Measurements from ENCODE around the gene PPFIA1. TPM values are rescaled to one million over a fixed set of nuclear protein-coding genes. Genes with fewer than 3 reads are reported as not detected.

The PPFIA1 gene
- total and polyA plus RNA-seq, 2 experiments from 2014 or later: 36.0 to 39.6 TPM

- TF ChIP-seq EZH2phosphoT487 (IDR thresholded peaks at IDR 0.05; ENCODE audit: low read depth, severe bottlenecking, unreplicated experiment) (no peak), EZH2 (IDR thresholded peaks at IDR 0.05; ENCODE audit: borderline replicate concordance) (no peak), CTCF (IDR thresholded peaks at IDR 0.05; ENCODE audit: poor library complexity) (no peak)
- Histone ChIP-seq H3K4me3 (no peak overlapping the region), H3K79me2 (peaks cover 86% of the 10 kb centered on the region), H3K4me1 (ENCODE audit: insufficient read depth) (peaks cover 14% of the 10 kb centered on the region), H2AFZ (no peak overlapping the region), H3K9me2 (replicated peaks; ENCODE audit: insufficient read depth) (no peaks in the 10 kb centered on the region), H3K36me3 (replicated peaks; ENCODE audit: insufficient read depth, low read depth) (no peaks in the 10 kb centered on the region), H4K20me1 (ENCODE audit: insufficient read depth, poor library complexity, severe bottlenecking) (peaks cover 64% of the 10 kb centered on the region), H3K9me3 (ENCODE audit: low read depth) (no peaks in the 10 kb centered on the region), H3K4me2 (no peak overlapping the region), H3K27ac (peak overlapping the region; percentile 28), H3K27me3 (no peaks in the 10 kb centered on the region)
- WGBS (ENCODE audit: low lambda C conversion rate, missing lambda C conversion rate): 91% methylated on average over 1 of the region's 1 CpG
- no peak for DNase-seq (ENCODE audit: low spot score)
Measured at GRCh38 chr11:70402685-70403084, 132.2 kb downstream of the PPFIA1 start.

- peaks cover 3% of the 10 kb centered on the region for H3K36me3 ChIP-seq (replicated peaks; ENCODE audit: insufficient read depth, low read depth)
- H3K27ac ChIP-seq: no peak overlapping the region
- TF ChIP-seq EZH2phosphoT487 (IDR thresholded peaks at IDR 0.05; ENCODE audit: low read depth, severe bottlenecking, unreplicated experiment) (no peak), CTCF (IDR thresholded peaks at IDR 0.05; ENCODE audit: poor library complexity) (no peak), EZH2 (IDR thresholded peaks at IDR 0.05; ENCODE audit: borderline replicate concordance) (no peak)
- H3K9me2 ChIP-seq (replicated peaks; ENCODE audit: insufficient read depth): no peaks in the 10 kb centered on the region
- H3K4me1 ChIP-seq (ENCODE audit: insufficient read depth): peaks cover 14% of the 10 kb centered on the region
- H3K9me3 ChIP-seq (ENCODE audit: low read depth): no peaks in the 10 kb centered on the region
- peaks cover 78% of the 10 kb centered on the region for H3K79me2 ChIP-seq
- H3K27me3 ChIP-seq: no peaks in the 10 kb centered on the region
- 89% methylated on average over 11 of the region's 11 CpGs for WGBS (ENCODE audit: low lambda C conversion rate, missing lambda C conversion rate)
- DNase-seq (ENCODE audit: low spot score): no peak
- no peak overlapping the region for H3K4me3 ChIP-seq
- no peak overlapping the region for H2AFZ ChIP-seq
- H3K4me2 ChIP-seq: no peak overlapping the region
- H4K20me1 ChIP-seq (ENCODE audit: insufficient read depth, poor library complexity, severe bottlenecking): peaks cover 64% of the 10 kb centered on the region
Measured at GRCh38 chr11:70404244-70404643, 133.8 kb downstream of the PPFIA1 start.

- WGBS (ENCODE audit: low lambda C conversion rate, missing lambda C conversion rate): 97% methylated on average over 20 of the region's 20 CpGs
Measured at GRCh38 chr11:70405679-70406395, 135.3 kb downstream of the PPFIA1 start.

More at GRCh38 chr11:70405679-70406395, 135.3 kb downstream of the PPFIA1 start:
- no peak overlapping the region for H3K4me2 ChIP-seq
- no peak overlapping the region for H2AFZ ChIP-seq
- no peaks in the 10 kb centered on the region for H3K9me2 ChIP-seq (replicated peaks; ENCODE audit: insufficient read depth)
- peaks cover 66% of the 10 kb centered on the region for H3K79me2 ChIP-seq
- no peaks in the 10 kb centered on the region for H3K27me3 ChIP-seq
- TF ChIP-seq CTCF (IDR thresholded peaks at IDR 0.05; ENCODE audit: poor library complexity) (no peak), EZH2 (IDR thresholded peaks at IDR 0.05; ENCODE audit: borderline replicate concordance) (no peak), EZH2phosphoT487 (IDR thresholded peaks at IDR 0.05; ENCODE audit: low read depth, severe bottlenecking, unreplicated experiment) (no peak)
- DNase-seq (ENCODE audit: low spot score): no peak
- H3K4me1 ChIP-seq (ENCODE audit: insufficient read depth): peaks cover 5% of the 10 kb centered on the region
- no peak overlapping the region for H3K27ac ChIP-seq
- peaks cover 53% of the 10 kb centered on the region for H4K20me1 ChIP-seq (ENCODE audit: insufficient read depth, poor library complexity, severe bottlenecking)
- peaks cover 6% of the 10 kb centered on the region for H3K36me3 ChIP-seq (replicated peaks; ENCODE audit: insufficient read depth, low read depth)
- no peaks in the 10 kb centered on the region for H3K9me3 ChIP-seq (ENCODE audit: low read depth)
- H3K4me3 ChIP-seq: no peak overlapping the region

Data from hepatocyte (in vitro differentiated cells).